ENCODE results near the gene UTS2B. TPM values are rescaled to one million over a fixed set of nuclear protein-coding genes. Genes with fewer than 3 reads are reported as not detected.

The UTS2B gene
- total RNA-seq, 1 donor from 2014 or later = 0.65 TPM

- intact Hi-C loops (cut with DNase I) = no loop called here
- ATAC-seq = peak; percentile 84
- DNase-seq (ENCODE audit: missing footprints) = peak; percentile 50
These were observed 26.5 kb upstream of the UTS2B start for GRCh38 chr3:191356631-191357439.

- DNase-seq (ENCODE audit: missing footprints) (no peak), ATAC-seq (no peak)
- intact Hi-C loops (cut with DNase I) = no loop called here
These were observed 25.1 kb upstream of the UTS2B start for GRCh38 chr3:191355406-191355805.

DNA sequence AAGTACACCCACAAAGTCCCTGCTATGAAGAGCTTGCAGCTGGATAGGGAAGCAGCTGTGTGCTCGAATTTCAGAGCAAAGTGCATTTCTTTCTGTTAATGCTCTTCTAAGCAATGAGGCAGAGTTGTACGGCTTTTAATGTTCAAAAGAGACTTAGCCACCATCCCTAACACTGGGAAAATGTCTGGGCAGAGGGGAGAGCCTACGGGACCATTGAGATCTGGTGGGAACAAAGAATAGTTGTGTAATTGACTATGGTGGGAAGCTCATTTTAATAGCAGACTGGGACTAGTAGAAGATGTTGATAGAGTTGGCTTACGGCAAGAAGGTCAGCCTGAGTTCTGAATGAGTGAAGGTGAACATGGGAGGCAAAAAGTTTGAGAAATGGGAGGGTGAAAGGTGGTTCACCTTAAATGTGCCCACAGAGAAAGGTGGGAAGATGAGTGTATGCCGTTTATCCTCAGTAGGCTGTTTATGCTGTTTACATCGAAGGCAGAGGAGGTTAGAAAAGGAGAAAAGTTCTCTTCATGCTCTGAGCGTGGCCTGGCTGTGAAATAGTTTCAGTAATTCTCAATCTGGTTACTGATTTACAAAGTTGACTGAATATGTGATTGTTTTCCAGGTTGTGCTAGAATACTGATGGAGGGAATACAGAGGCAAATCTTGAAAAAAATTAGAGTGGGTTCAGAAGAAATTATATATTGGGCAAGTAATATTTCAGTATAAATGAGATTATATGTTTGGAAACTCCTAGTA is 22.9 kb upstream of the UTS2B start:
- intact Hi-C loops (cut with DNase I) = no loop called here
- no peak for ATAC-seq
- no peak for DNase-seq (ENCODE audit: missing footprints)

GRCh38 chr3:191352014-191352413 is 21.7 kb upstream of the UTS2B start:
- intact Hi-C loops (cut with DNase I) = no loop called here
- ATAC-seq (no peak), DNase-seq (ENCODE audit: missing footprints) (no peak)

DNA sequence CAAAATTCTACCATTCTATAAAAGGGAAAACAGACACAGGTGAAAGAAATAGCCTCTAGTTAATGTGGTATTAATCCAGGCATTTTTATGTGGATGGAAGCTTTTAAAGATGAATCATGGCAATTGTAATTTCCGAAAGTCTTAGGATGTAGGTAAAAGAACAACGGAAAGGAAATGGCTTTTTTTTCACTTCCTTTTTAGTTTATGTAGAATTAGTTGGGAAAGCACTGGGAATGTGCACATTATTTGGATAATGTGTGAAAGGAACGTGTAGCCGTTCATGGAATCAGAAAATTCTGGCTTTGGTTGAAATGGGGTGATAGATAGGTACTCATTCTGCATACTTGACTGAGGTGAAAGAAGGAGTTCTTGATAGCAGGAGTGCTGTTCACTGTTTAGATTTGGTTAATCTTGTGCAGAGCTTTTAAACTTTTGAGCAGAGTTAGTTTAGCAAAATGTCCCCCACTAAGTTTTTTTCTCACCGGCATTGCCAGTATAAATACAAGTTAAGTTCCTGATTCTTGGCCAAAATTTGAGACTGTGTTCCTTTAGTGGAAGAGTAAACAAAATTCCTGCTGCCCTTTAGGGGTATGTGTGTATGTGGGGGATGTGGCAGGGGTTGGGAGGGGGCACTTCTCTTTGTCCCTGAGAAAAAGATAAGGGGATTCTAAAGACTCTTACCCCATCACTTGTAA is 20.2 kb upstream of the UTS2B start:
- intact Hi-C loops (cut with DNase I) = no loop called here
- no peak for DNase-seq (ENCODE audit: missing footprints)
- no peak for ATAC-seq

GRCh38 chr3:191348098-191348497 is 17.8 kb upstream of the UTS2B start:
- intact Hi-C loops (cut with DNase I) = no loop called here
- no peak for DNase-seq (ENCODE audit: missing footprints)
- no peak for ATAC-seq

DNA sequence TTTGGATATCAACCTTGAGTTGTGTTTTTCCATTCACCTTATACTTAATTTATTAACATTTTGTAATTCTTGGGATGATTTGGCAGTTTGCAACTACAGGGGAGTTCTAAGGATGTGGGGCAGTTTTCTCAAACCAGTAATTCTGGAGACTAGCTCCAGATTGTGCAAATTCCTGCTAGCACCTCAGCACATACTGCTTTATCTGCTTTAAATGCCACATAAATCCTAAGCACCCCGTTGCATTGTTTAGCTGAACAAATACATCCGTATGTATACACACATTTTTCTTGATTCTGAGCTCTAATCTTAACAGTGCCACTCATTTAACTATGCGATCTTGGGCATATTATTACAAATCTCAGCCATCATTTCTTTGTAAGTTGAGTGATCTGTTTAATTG is 16.9 kb upstream of the UTS2B start:
- ATAC-seq (no peak), DNase-seq (ENCODE audit: missing footprints) (no peak)
- intact Hi-C loops (cut with DNase I) = no loop called here

DNA sequence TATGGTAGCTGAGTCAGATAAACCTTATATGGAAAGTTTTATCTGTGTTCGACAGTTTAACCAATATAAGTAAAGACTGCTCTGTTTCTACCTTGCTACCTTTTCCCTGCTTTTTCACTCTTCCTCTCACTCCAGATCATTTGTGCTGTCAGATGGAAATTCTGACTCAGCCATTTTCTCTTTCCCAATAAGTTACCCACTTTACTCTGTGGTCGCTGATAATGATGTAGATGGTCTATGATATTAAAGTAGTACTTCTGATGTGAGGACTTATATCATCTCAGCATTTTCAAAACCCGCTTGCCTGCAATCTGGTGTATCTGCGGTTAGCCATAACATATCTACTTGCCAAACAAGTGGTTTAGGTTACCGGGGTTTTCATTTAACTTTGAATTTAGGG is 15.0 kb upstream of the UTS2B start:
- DNase-seq (ENCODE audit: missing footprints) = no peak
- intact Hi-C loops (cut with DNase I) = no loop called here

GRCh38 chr3:191343913-191344312 is 13.6 kb upstream of the UTS2B start:
- DNase-seq (ENCODE audit: missing footprints) (no peak), ATAC-seq (no peak)
- intact Hi-C loops (cut with DNase I) = no loop called here

More for the DNA sequence above, 15.0 kb upstream of the UTS2B start:
- ATAC-seq = no peak

GRCh38 chr3:191343115-191343514 is 12.8 kb upstream of the UTS2B start:
- intact Hi-C loops (cut with DNase I) = no loop called here
- DNase-seq (ENCODE audit: missing footprints) (no peak), ATAC-seq (peak; percentile 33)

DNA sequence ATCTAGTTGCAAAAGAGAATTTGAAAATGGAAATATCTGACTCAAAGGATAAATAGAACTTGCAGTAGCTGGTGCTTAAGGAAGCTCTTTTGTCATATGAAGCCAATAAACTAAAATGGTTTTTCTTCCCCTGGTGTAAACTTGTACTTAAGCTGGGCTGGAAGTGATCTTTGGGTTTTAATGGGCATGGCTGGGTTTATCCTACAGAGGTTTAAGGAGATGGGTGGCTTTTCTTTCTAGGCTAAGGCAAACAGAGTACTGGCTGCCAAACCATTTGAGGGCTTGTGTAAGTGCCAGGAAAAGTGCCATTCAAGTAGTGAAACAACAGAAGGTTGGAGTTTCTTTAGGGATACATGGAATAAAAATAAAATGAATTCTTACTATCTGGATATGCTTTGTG is 12.1 kb upstream of the UTS2B start:
- intact Hi-C loops (cut with DNase I) = no loop called here
- DNase-seq (ENCODE audit: missing footprints) (no peak), ATAC-seq (no peak)

DNA sequence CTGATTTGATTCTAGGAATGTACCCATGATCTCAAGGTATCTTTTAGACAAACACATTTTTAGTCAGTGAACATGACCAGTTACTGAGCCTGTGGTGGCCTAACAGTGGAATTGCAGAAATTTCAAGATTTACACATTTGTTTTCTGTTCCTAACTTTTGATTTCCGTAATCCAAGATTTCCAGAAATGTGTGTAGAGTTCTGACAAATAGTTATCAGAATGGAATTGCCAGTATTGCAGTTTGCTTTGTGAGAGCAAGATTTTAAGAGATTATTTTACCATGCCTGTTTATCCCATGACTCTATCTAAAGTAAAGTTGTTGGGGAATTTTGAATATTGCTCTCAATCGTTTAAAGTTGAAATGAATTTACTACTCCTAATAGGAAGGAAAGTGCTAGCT is 11.7 kb upstream of the UTS2B start:
- intact Hi-C loops (cut with DNase I) = no loop called here
- ATAC-seq (no peak), DNase-seq (ENCODE audit: missing footprints) (no peak)

DNA sequence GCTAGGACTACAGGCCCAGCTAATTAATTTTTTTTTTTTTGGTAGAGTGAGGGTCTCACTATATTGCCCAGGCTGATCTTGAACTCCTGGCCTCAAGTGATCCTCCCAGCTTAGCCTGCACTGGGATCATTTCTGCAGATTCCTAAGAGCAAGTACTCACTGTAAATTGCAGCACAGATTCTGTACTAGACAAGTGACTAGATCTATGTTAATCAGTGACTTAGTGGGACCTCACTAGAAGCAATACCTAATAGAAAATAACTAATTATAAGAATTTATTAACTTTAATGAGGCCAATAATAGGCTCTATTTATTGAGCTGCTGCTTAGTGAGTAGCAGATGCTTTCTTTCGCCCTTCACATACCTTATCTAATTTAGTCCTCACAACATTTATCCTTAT is 10.6 kb upstream of the UTS2B start:
- intact Hi-C loops (cut with DNase I) = no loop called here
- no peak for DNase-seq (ENCODE audit: missing footprints)
- no peak for ATAC-seq

GRCh38 chr3:191340351-191340750 is 10.0 kb upstream of the UTS2B start:
- ATAC-seq (no peak), DNase-seq (ENCODE audit: missing footprints) (no peak)
- intact Hi-C loops (cut with DNase I) = no loop called here

- DNase-seq (ENCODE audit: missing footprints) (no peak), ATAC-seq (no peak)
- intact Hi-C loops (cut with DNase I) = no loop called here
These were observed 9.1 kb upstream of the UTS2B start for GRCh38 chr3:191339316-191339917.

DNA sequence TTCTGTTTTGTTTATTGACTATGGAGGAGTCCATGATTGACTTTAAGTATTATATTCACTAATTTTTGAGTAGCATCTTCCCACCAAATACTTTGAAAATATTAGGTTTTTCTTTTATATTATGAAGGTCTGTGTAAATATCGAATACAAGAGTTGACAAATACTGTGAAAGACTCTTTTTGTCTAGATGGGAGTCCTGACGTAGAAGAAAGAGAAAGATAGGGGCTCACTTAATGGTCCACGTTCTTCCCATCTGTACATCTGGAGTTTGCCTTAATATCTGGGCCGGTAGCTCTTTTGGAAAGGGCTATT is 7.8 kb upstream of the UTS2B start:
- ATAC-seq (no peak), DNase-seq (ENCODE audit: missing footprints) (no peak)
- intact Hi-C loops (cut with DNase I) = no loop called here

GRCh38 chr3:191336833-191337232 is 6.5 kb upstream of the UTS2B start:
- intact Hi-C loops (cut with DNase I) = no loop called here
- ATAC-seq = no peak
- DNase-seq (ENCODE audit: missing footprints) = no peak

DNA sequence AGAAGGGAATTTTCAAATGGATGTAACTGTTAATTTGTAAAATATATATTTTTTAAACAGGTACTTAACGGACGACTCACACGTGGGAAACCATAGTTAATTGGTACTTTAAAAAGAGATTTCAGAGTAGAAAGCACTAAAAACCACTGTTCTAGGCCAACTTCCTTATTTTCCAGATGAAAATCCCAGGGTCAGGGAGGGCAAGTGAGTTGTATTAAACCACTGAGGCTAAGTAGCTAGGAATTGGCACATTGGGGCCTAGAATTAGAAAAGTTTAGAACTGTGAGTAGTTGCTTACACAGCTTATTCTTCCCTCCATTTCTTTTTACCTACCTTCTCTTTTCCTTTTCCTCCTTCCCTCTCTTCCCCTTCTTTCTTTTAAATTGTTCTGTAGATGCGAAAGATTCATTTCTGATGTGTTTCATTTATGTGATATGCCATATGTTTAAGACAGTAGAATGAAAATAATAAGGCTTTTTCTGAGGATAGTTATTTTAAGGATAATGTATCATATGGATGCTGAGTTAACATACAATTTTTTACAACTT is 4.1 kb upstream of the UTS2B start:
- intact Hi-C loops (cut with DNase I) = loop anchor here (5.0 kb wide), 1 partner anchor 33 kb away; no protein-coding TSS in a partner anchor

DNA sequence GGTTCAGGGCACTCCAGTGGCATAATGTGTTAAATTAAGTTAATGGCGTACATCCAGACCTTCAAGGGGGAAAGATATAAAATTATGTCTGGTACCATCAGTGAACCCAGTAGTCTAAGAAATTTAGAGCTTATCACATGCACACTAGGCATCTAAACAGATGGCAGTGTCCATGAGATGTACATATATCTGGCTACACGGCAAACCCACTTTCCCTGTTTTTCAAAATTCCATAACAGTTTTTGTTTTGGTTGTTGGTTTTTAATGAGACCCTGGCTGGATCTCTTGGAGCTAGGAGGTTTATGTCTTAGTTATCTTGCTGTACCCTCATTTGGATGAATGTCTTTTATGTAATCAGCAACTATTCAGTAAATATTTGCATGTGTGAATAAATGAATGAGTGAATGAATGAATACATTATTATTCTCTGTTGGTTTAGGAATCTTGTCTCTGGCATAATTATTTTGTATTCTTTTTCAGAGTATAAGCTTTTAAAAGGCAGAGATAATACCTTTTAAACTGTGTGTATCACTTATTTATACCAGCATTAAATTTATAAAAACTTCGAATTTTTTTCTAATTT is 3.1 kb upstream of the UTS2B start:
- intact Hi-C loops (cut with DNase I) = loop anchor here (5.0 kb wide), 1 partner anchor 34 kb away; no protein-coding TSS in a partner anchor
- ATAC-seq = no peak
- DNase-seq (ENCODE audit: missing footprints) = no peak

More for the DNA sequence above, 4.1 kb upstream of the UTS2B start:
- no peak for ATAC-seq
- DNase-seq (ENCODE audit: missing footprints) = no peak

Data from Right ventricle myocardium inferior (tissue), 1 donor.